IMR-90 (cell line): ENCODE measurements around the gene TACC3. TPM values are rescaled to one million over a fixed set of nuclear protein-coding genes. Genes with fewer than 3 reads are reported as not detected.

Experiments used
- ATAC-seq: fragments of 200-7000 bp; cut with Tn5 transposase; 2 replicates; pipeline ENCODE4 v1.9.1; 2020; ENCODE audit warnings: low read depth, mild to moderate bottlenecking, moderate library complexity
- BruUV-seq: library from RNA; stranded (reverse); fragments of 400-500 nt; replicated peaks from 2 replicates; lab custom pipeline; 2021; lab: Mats Ljungman, UMichigan
- CTCF ChIA-PET: fragments of 300-600 bp; formaldehyde crosslinking; extraction: SDS; loops from one replicate; lab custom pipeline; 2021; ENCODE audit warnings: antibody characterized with exemption; lab: Yijun Ruan, JAX
- POLR2A ChIA-PET: fragments of 300-600 bp; sonication (Branson Sonifier 250); formaldehyde crosslinking; loops from one replicate; lab custom pipeline; 2022; ENCODE audit warnings: antibody characterized with exemption; ENCODE audit not compliant: unreplicated experiment; lab: Charles Lee
- DNase-seq: peaks from one replicate; pipeline ENCODE4 v3.0.0; 2013
- H2AFZ ChIP-seq: replicated peaks from 2 replicates; pipeline ENCODE3; 2013; ENCODE audit warnings: low read length, mild to moderate bottlenecking; ENCODE audit not compliant: poor library complexity
- H2AK5ac ChIP-seq: 2 replicates; pipeline ENCODE4 v1.6.1; 2013; ENCODE audit warnings: low read depth, low read length, inconsistent platforms
- H2AK9ac ChIP-seq: replicated peaks from 2 replicates; pipeline ENCODE3; 2013; ENCODE audit warnings: mild to moderate bottlenecking, low read depth, low read length, moderate library complexity; ENCODE audit not compliant: poor library complexity
- H2BK120ac ChIP-seq: 2 replicates; pipeline ENCODE4 v1.6.1; 2013; ENCODE audit warnings: low read depth, low read length, inconsistent platforms
- H2BK15ac ChIP-seq: 3 replicates; pipeline ENCODE4 v1.6.1; 2013; ENCODE audit warnings: low read depth, low read length, inconsistent platforms
- H2BK20ac ChIP-seq: 2 replicates; pipeline ENCODE4 v1.6.1; 2013; ENCODE audit warnings: low read depth, mild to moderate bottlenecking, inconsistent platforms, low read length, moderate library complexity
- H2BK5ac ChIP-seq: 2 replicates; pipeline ENCODE4 v1.6.1; 2013; ENCODE audit warnings: mild to moderate bottlenecking, low read depth, low read length, inconsistent platforms; ENCODE audit not compliant: poor library complexity, severe bottlenecking
- H3K14ac ChIP-seq: replicated peaks from 2 replicates; pipeline ENCODE4 v1.6.1; 2013; ENCODE audit warnings: low read depth, low read length, inconsistent platforms
- H3K18ac ChIP-seq: 2 replicates; pipeline ENCODE4 v1.6.1; 2013; ENCODE audit warnings: low read depth, low read length, control low read depth
- H3K23ac ChIP-seq: 2 replicates; pipeline ENCODE4 v1.6.1; 2013; ENCODE audit warnings: low read depth, low read length, inconsistent platforms
- H3K27ac ChIP-seq: 2 replicates; pipeline ENCODE4 v1.5.1; 2013; ENCODE audit warnings: mild to moderate bottlenecking, control low read depth, low read length; ENCODE audit not compliant: insufficient read depth
- H3K27me3 ChIP-seq: 2 replicates; pipeline ENCODE4 v1.6.1; 2013; ENCODE audit warnings: low read length; ENCODE audit not compliant: control insufficient read depth, insufficient read depth
- H3K36me3 ChIP-seq: 2 replicates; pipeline ENCODE4 v1.6.1; 2013; ENCODE audit warnings: low read length, mixed read lengths; ENCODE audit not compliant: control insufficient read depth, insufficient read depth
- H3K4ac ChIP-seq: 2 replicates; pipeline ENCODE4 v1.6.1; 2013; ENCODE audit warnings: low read depth, low read length, inconsistent platforms
- H3K4me1 ChIP-seq: 2 replicates; pipeline ENCODE4 v1.6.1; 2013; ENCODE audit warnings: low read length, mixed read lengths; ENCODE audit not compliant: control insufficient read depth, insufficient read depth
- H3K4me2 ChIP-seq: 2 replicates; pipeline ENCODE4 v1.6.1; 2013; ENCODE audit warnings: low read depth, mild to moderate bottlenecking, control low read depth, low read length, moderate library complexity
- H3K4me3 ChIP-seq: 2 replicates; pipeline ENCODE4 v1.5.1; 2013; ENCODE audit warnings: low read depth, mild to moderate bottlenecking, control low read depth, low read length, moderate library complexity; ENCODE audit not compliant: insufficient read depth
- H3K56ac ChIP-seq: 2 replicates; pipeline ENCODE4 v1.6.1; 2013; ENCODE audit warnings: low read length, inconsistent platforms; ENCODE audit not compliant: insufficient read depth; ENCODE audit errors: extremely low read depth
- H3K79me1 ChIP-seq, 2 experiments: 2 replicates each; pipeline ENCODE4 v1.6.1; 2013; ENCODE audit warnings: low read length in 2 of 2, inconsistent platforms in 1 of 2, low read depth in 1 of 2
- H3K9ac ChIP-seq: 2 replicates; pipeline ENCODE4 v1.6.1; 2013; ENCODE audit warnings: low read depth, low read length, control low read depth
- H3K9me1 ChIP-seq: 2 replicates; pipeline ENCODE4 v1.6.1; 2013; ENCODE audit warnings: low read length, inconsistent platforms; ENCODE audit not compliant: insufficient read depth
- H3K9me3 ChIP-seq: 2 replicates; pipeline ENCODE4 v1.6.1; 2013; ENCODE audit warnings: low read length; ENCODE audit not compliant: control insufficient read depth, insufficient read depth
- H4K20me1 ChIP-seq: 2 replicates; pipeline ENCODE4 v1.6.1; 2013; ENCODE audit warnings: low read length, inconsistent platforms; ENCODE audit not compliant: insufficient read depth
- H4K5ac ChIP-seq: 2 replicates; pipeline ENCODE4 v1.6.1; 2013; ENCODE audit warnings: mild to moderate bottlenecking, low read depth, low read length, control low read depth
- H4K8ac ChIP-seq, 2 experiments: 2 replicates each; pipeline ENCODE4 v1.6.1; 2013; ENCODE audit warnings: low read depth in 2 of 2, low read length in 2 of 2, control low read depth in 1 of 2, inconsistent platforms in 1 of 2
- H4K91ac ChIP-seq: 2 replicates; pipeline ENCODE4 v1.6.1; 2013; ENCODE audit warnings: low read depth, low read length, inconsistent platforms; ENCODE audit not compliant: insufficient read depth
- BHLHE40 ChIP-seq: fragments of 150-350 bp; IDR thresholded peaks from 2 replicates; pipeline ENCODE4 v1.6.1; 2016; ENCODE audit warnings: mild to moderate bottlenecking, low read depth, low read length
- CEBPB ChIP-seq: IDR thresholded peaks from 2 replicates; pipeline ENCODE4 v1.6.1; 2012; ENCODE audit warnings: low read depth, low read length, improper control_type of control experiment
- CHD1 ChIP-seq: IDR thresholded peaks from 2 replicates; pipeline ENCODE4 v1.6.1; 2012; ENCODE audit warnings: low read depth, low read length, improper control_type of control experiment
- CTCF ChIP-seq: conservative IDR thresholded peaks from 2 replicates; pipeline ENCODE4 v1.5.1; 2012; ENCODE audit warnings: mild to moderate bottlenecking, low read depth, low read length, improper control_type of control experiment
- ELK1 ChIP-seq: fragments of 150-350 bp; IDR thresholded peaks from 2 replicates; pipeline ENCODE4 v1.6.1; 2016; ENCODE audit warnings: low read depth, mild to moderate bottlenecking, low read length, moderate library complexity, borderline replicate concordance
- FOS ChIP-seq: fragments of 150-350 bp; IDR thresholded peaks from 2 replicates; pipeline ENCODE4 v1.6.1; 2016; ENCODE audit warnings: low read depth, low read length
- MAFK ChIP-seq: IDR thresholded peaks from 2 replicates; pipeline ENCODE4 v1.6.1; 2012; ENCODE audit warnings: low read depth, low read length, improper control_type of control experiment
- MAZ ChIP-seq: IDR thresholded peaks from 2 replicates; pipeline ENCODE4 v1.6.1; 2012; ENCODE audit warnings: low read depth, mild to moderate bottlenecking, low read length, improper control_type of control experiment, moderate library complexity, borderline replicate concordance
- MXI1 ChIP-seq: IDR thresholded peaks from 2 replicates; pipeline ENCODE4 v1.6.1; 2012; ENCODE audit warnings: low read depth, mild to moderate bottlenecking, low read length, moderate library complexity, borderline replicate concordance
- NFE2L2 ChIP-seq: fragments of 150-350 bp; IDR thresholded peaks from 2 replicates; pipeline ENCODE4 v1.6.1; 2016; ENCODE audit warnings: low read depth, mild to moderate bottlenecking, low read length
- POLR2A ChIP-seq: IDR thresholded peaks from 2 replicates; pipeline ENCODE4 v1.6.1; 2012; ENCODE audit warnings: mild to moderate bottlenecking, low read depth, low read length
- RAD21 ChIP-seq: IDR thresholded peaks from 2 replicates; pipeline ENCODE4 v1.6.1; 2012; ENCODE audit warnings: low read length, improper control_type of control experiment
- RCOR1 ChIP-seq: IDR thresholded peaks from 2 replicates; pipeline ENCODE4 v1.6.1; 2012; ENCODE audit warnings: mild to moderate bottlenecking, low read length, improper control_type of control experiment; ENCODE audit not compliant: insufficient replicate concordance
- RFX5 ChIP-seq: IDR thresholded peaks from 2 replicates; pipeline ENCODE4 v1.8.0; 2012; ENCODE audit warnings: low read depth, mild to moderate bottlenecking, low read length, moderate library complexity
- SMC3 ChIP-seq: fragments of 150-350 bp; IDR thresholded peaks from 2 replicates; pipeline ENCODE4 v1.6.1; 2016; ENCODE audit warnings: low read depth, mild to moderate bottlenecking, antibody characterized with exemption, low read length, moderate library complexity
- USF2 ChIP-seq: fragments of 150-350 bp; IDR thresholded peaks from 2 replicates; pipeline ENCODE4 v1.6.1; 2017; ENCODE audit warnings: mild to moderate bottlenecking, antibody characterized with exemption, low read length, low read depth
- WGBS, 2 experiments: methylation state at CpG; one replicate each; pipeline versions ENCODE4 v1.1.5 to v1.1.7; 2013; ENCODE audit warnings: missing lambda C conversion rate in 2 of 2; ENCODE audit not compliant: insufficient read length in 1 of 2; ENCODE audit errors: extremely low coverage in 2 of 2; 5-methylcytosine and 5-hydroxymethylcytosine counted together
- dilution Hi-C: fragments of 300-500 bp; cut with HindIII; formaldehyde crosslinking; loops from one replicate; pipeline ENCODE4 v1.14.3; 2018; ENCODE audit warnings: low sequenced_read_pairs; ENCODE audit not compliant: unreplicated experiment
- in situ Hi-C: fragments of 300-500 bp; cut with MboI; formaldehyde crosslinking; loops from 3 replicates; pipeline ENCODE4 v1.14.3; 2019; ENCODE audit warnings: low sequenced_read_pairs, inconsistent platforms, mixed read lengths
- intact Hi-C: fragments of 100-400 bp; cut with micrococcal nuclease; formaldehyde crosslinking; loops from 2 replicates; pipeline ENCODE4 v1.10.0; 2022
- polyA plus RNA-seq, 3 experiments: library from polyadenylated mRNA; depleted of rRNA; stranded (reverse); fragments of >200 nt; gene quantifications; 2 replicates each; pipeline ENCODE4 v1.2.3, GENCODE V29; 2012; ENCODE audit warnings: low replicate concordance in 1 of 3
- total RNA-seq: library from RNA; depleted of rRNA; stranded (reverse); fragments of >200 nt; gene quantifications from 2 replicates; pipeline ENCODE4 v1.2.3, GENCODE V29; 2012

TACC3 gene
- total and polyA plus RNA-seq, 2 of the 4 experiments (the other 2 are of a cell fraction): 15.1 to 49.7 TPM

- in situ Hi-C loops: no loop called here
- no peak for ATAC-seq
- no peak overlapping the region for H3K23ac ChIP-seq
These were observed 34.8 kb upstream of the TACC3 start for GRCh38 chr4:1686440-1687036.

More at GRCh38 chr4:1686440-1687036, 34.8 kb upstream of the TACC3 start:
- no peak overlapping the region for H3K56ac ChIP-seq
- intact Hi-C loops (no loop called here), dilution Hi-C loops (no loop called here)
- no peak overlapping the region for H3K27ac ChIP-seq
- H2BK15ac ChIP-seq: no peak overlapping the region
- no peak overlapping the region for H2BK5ac ChIP-seq
- no peak overlapping the region for H3K9ac ChIP-seq
- peaks cover 6% of the 10 kb centered on the region; the same call in 1 of the 2 replicates for H3K4me1 ChIP-seq
- H3K9me3 ChIP-seq: no peaks in the 10 kb centered on the region
- no TSS peak for BruUV-seq
- peaks cover 0 to 15% of the 10 kb centered on the region in 2 experiments; a peak in 3 of 4 replicates for H3K79me1 ChIP-seq
- no peak overlapping the region for H2BK120ac ChIP-seq
- H3K18ac ChIP-seq: no peak overlapping the region
- no peak overlapping the region for H4K8ac ChIP-seq
- no peak overlapping the region for H3K4me2 ChIP-seq
- no peak overlapping the region for H3K4me3 ChIP-seq
- H3K4ac ChIP-seq: no peak overlapping the region
- no peak overlapping the region for H3K14ac ChIP-seq
- peak overlapping the region; percentile 79 for H2AK9ac ChIP-seq
- no peak overlapping the region for H4K5ac ChIP-seq
- POLR2A ChIA-PET: no interaction called here
- no peak overlapping the region; the same call in 1 of the 2 replicates for H2AK5ac ChIP-seq
- no peak for DNase-seq
- H4K91ac ChIP-seq: no peak overlapping the region
- H3K27me3 ChIP-seq: no peaks in the 10 kb centered on the region
- 86% methylated on average over 2 of the region's 7 CpGs; no CpG with 5 or more reads in 1 of the 2 experiments for WGBS, 2 experiments
- peaks cover 10% of the 10 kb centered on the region for H4K20me1 ChIP-seq
- no peak overlapping the region for H2BK20ac ChIP-seq
- H3K36me3 ChIP-seq: peaks cover 9% of the 10 kb centered on the region
- no peak overlapping the region for H2AFZ ChIP-seq
- H3K9me1 ChIP-seq: peaks cover 4% of the 10 kb centered on the region; the same call in 1 of the 2 replicates
- CTCF ChIA-PET: no interaction called here
- no peak for TF ChIP-seq MAZ
- no peak for TF ChIP-seq CEBPB
- no peak for TF ChIP-seq POLR2A
- no peak for TF ChIP-seq CHD1
- no peak for TF ChIP-seq ELK1
- TF ChIP-seq MXI1: no peak
- no peak for TF ChIP-seq NFE2L2
- no peak for TF ChIP-seq CTCF
- TF ChIP-seq FOS: no peak
- no peak for TF ChIP-seq RAD21
- TF ChIP-seq RFX5: no peak
- no peak for TF ChIP-seq MAFK
- TF ChIP-seq BHLHE40: no peak
- TF ChIP-seq USF2: no peak
- no peak for TF ChIP-seq SMC3
- no peak for TF ChIP-seq RCOR1
